Activated CD8-positive, alpha-beta T cell treated with anti-CD3 and anti-CD28 coated beads for 36 hours (primary cell): Measurements from ENCODE around the gene MTCL1. TPM values are rescaled to one million over a fixed set of nuclear protein-coding genes. Genes with fewer than 3 reads are reported as not detected.

Experiments
- ATAC-seq: fragments of 200-7000 bp; cut with Tn5 transposase; one replicate; pipeline ENCODE4 v1.10.0; 2021; ENCODE audit warnings: mild to moderate bottlenecking, moderate library complexity
- CTCF ChIA-PET: fragments of 350-600 bp; sonication (Branson Sonifier 250); formaldehyde crosslinking; loops from one replicate; lab custom pipeline; 2021; ENCODE audit warnings: antibody characterized with exemption; lab: Charles Lee
- POLR2A ChIA-PET: fragments of 350-600 bp; sonication (Branson Sonifier 250); formaldehyde crosslinking; loops from one replicate; lab custom pipeline; 2021; ENCODE audit warnings: antibody characterized with exemption; lab: Charles Lee
- DNase-seq: peaks from one replicate; pipeline ENCODE4 v3.0.0-alpha.2; 2020
- H3K27ac Mint-ChIP-seq: one replicate; pipeline ENCODE4 v1.8.0; 2021; ENCODE audit warnings: mild to moderate bottlenecking, mixed read lengths
- H3K27me3 Mint-ChIP-seq: one replicate; pipeline ENCODE4 v1.8.0; 2021; ENCODE audit warnings: mixed read lengths
- H3K36me3 Mint-ChIP-seq: one replicate; pipeline ENCODE4 v1.8.0; 2021; ENCODE audit warnings: low read depth, mixed read lengths
- H3K4me1 Mint-ChIP-seq: one replicate; pipeline ENCODE4 v1.8.0; 2021; ENCODE audit warnings: low read depth, mixed read lengths
- H3K4me3 Mint-ChIP-seq: one replicate; pipeline ENCODE4 v1.8.0; 2021; ENCODE audit warnings: mild to moderate bottlenecking, moderate library complexity, mixed read lengths
- H3K9me3 Mint-ChIP-seq: one replicate; pipeline ENCODE4 v1.8.0; 2021; ENCODE audit warnings: mixed read lengths
- CTCF ChIP-seq: fragments of 200-600 bp; IDR thresholded peaks from one replicate; pipeline ENCODE4 v1.8.0; 2022; ENCODE audit warnings: antibody characterized with exemption, mild to moderate bottlenecking
- intact Hi-C: fragments of 100-400 bp; cut with micrococcal nuclease; formaldehyde crosslinking; loops from one replicate; pipeline ENCODE4 v1.10.0; 2022
- total RNA-seq, 2 experiments: library from RNA; stranded (reverse); gene quantifications; one replicate each; pipeline ENCODE4 v1.2.3, GENCODE V29; 2021

The MTCL1 gene
- total RNA-seq, 2 experiments from 2014 or later: 0.25 to 0.52 TPM

- H3K27me3 Mint-ChIP-seq: no peaks in the 10 kb centered on the region
- no peak overlapping the region for H3K4me3 Mint-ChIP-seq
- POLR2A ChIA-PET: no interaction called here
These were observed 68.6 kb downstream of the MTCL1 start for GRCh38 chr18:8773980-8774379.

GRCh38 chr18:8776013-8776943 lies 70.9 kb downstream of the MTCL1 start:
- no peak overlapping the region for H3K27ac Mint-ChIP-seq
- no peaks in the 10 kb centered on the region for H3K27me3 Mint-ChIP-seq
- ChIA-PET POLR2A (no interaction called here), CTCF (interaction anchor here (1.1 kb wide), 1 partner anchor 9 kb away, joined by 3 read pairs; no protein-coding TSS in a partner anchor)
- H3K36me3 Mint-ChIP-seq: no peaks in the 10 kb centered on the region
- no peaks in the 10 kb centered on the region for H3K4me1 Mint-ChIP-seq
- ATAC-seq (no peak), DNase-seq (no peak)
- no peak for TF ChIP-seq CTCF
- H3K4me3 Mint-ChIP-seq: no peak overlapping the region
- intact Hi-C loops: no loop called here
- no peaks in the 10 kb centered on the region for H3K9me3 Mint-ChIP-seq

More at GRCh38 chr18:8773980-8774379, 68.6 kb downstream of the MTCL1 start:
- no peaks in the 10 kb centered on the region for H3K36me3 Mint-ChIP-seq
- H3K27ac Mint-ChIP-seq: no peak overlapping the region
- intact Hi-C loops: no loop called here
- no peaks in the 10 kb centered on the region for H3K9me3 Mint-ChIP-seq
- CTCF ChIA-PET: no interaction called here
- no peak for TF ChIP-seq CTCF
- no peak for DNase-seq
- ATAC-seq: no peak
- H3K4me1 Mint-ChIP-seq: no peaks in the 10 kb centered on the region

- ChIA-PET POLR2A (no interaction called here), CTCF (interaction anchor here (1.2 kb wide), 1 partner anchor 210 kb away, joined by 3 read pairs; no protein-coding TSS in a partner anchor)
- Mint-ChIP-seq H3K36me3 (no peaks in the 10 kb centered on the region), H3K9me3 (no peaks in the 10 kb centered on the region), H3K27me3 (no peaks in the 10 kb centered on the region), H3K4me1 (no peaks in the 10 kb centered on the region), H3K27ac (no peak overlapping the region), H3K4me3 (no peak overlapping the region)
- intact Hi-C loops: no loop called here
- DNase-seq (no peak), ATAC-seq (no peak)
- no peak for TF ChIP-seq CTCF
These were observed 72.5 kb downstream of the MTCL1 start for GRCh38 chr18:8777846-8778245.

- CTCF ChIA-PET: interaction anchor here (1.2 kb wide), 1 partner anchor 210 kb away, joined by 3 read pairs; no protein-coding TSS in a partner anchor
- no peaks in the 10 kb centered on the region for H3K4me1 Mint-ChIP-seq
These were observed 73.0 kb downstream of the MTCL1 start for GRCh38 chr18:8778386-8778785.

More at GRCh38 chr18:8778386-8778785, 73.0 kb downstream of the MTCL1 start:
- Mint-ChIP-seq H3K36me3 (no peaks in the 10 kb centered on the region), H3K9me3 (no peaks in the 10 kb centered on the region), H3K27ac (no peak overlapping the region), H3K27me3 (no peaks in the 10 kb centered on the region), H3K4me3 (no peak overlapping the region)
- DNase-seq: no peak
- POLR2A ChIA-PET: no interaction called here
- intact Hi-C loops: no loop called here
- no peak for TF ChIP-seq CTCF
- no peak for ATAC-seq
